Adrenal gland (tissue), 5 donors: Measurements from ENCODE around the gene MGME1.

Experiments used
- CTCF ChIP-seq, 6 experiments: fragments of 450-650 bp in 4 of 6; fragments of 200-600 bp in 2 of 6; sonication (generic) in 1 of 6; IDR thresholded peaks; 1 replicate in 5 of 6; 2 replicates in 1 of 6; pipeline versions ENCODE4 v1.5.1 to v1.8.0; 2016 to 2021; ENCODE audit warnings: antibody characterized with exemption in 6 of 6, mild to moderate bottlenecking in 2 of 6, moderate library complexity in 1 of 6
- POLR2A ChIP-seq, 2 donors: fragments of 450-650 bp; IDR thresholded peaks; one replicate each; pipeline ENCODE4 v1.6.1; 2017; ENCODE audit warnings: antibody characterized with exemption in 2 of 2, mild to moderate bottlenecking in 2 of 2, moderate library complexity in 1 of 2
- donor health status: DM: no; HTN: no; CAD: no.

- TF ChIP-seq POLR2A (IDR thresholded peaks at IDR 0.05) (peak in 1 of 2 donors; percentile 24), CTCF (IDR thresholded peaks at IDR 0.05) (peak in 3 of 6 experiments; percentile 21 to 34 (median 24))
These were observed 32.5 kb downstream of the MGME1 start for GRCh38 chr20:18001131-18001921.
